ENCODE results near the gene ROCK2. TPM values are rescaled to one million over a fixed set of nuclear protein-coding genes. Genes with fewer than 3 reads are reported as not detected.
A peak's percentile ranks its signal among the peaks of the same experiment; 100 is the strongest.

Gene ROCK2
- total RNA-seq, 4 donors from 2014 or later = 18.0 to 34.8 (median 23.2) TPM

DNA sequence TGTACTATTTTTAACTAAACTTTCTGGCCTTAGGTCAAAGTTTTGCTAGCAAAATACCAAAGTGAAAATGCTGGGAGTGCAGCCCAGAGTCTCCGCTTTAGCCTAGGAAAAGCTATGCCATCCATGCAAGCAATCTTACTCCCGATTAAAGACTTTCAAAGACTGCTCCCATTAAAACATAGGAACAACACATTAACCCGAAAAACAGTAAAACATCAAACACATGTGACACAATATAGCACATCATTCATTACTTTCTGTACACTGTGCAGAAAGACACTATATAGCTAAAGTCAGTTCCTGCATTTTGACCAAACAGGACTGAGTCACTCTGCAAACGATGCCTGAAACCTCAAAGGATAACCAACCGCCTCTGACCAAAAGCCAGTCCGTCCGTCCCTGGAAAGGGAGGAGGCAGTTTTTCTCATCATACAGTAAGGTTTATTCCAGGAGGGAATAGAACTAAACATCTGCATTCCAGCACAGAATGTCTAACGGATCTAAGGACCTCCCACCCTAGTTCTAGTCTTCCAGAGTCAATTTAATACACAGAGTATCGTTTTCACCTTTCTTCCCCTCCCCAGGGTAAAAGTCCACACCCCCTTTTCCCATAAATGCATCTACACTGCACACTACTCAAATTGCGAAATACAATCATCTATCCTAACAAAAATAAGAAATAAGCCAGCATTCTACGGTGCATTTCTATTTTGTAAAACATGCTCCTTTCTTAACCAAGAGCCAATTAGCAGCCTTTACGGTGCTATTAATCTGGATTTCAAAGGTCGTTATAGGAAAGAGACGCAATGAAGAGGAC lies 1.7 kb downstream of the ROCK2 start:
- peak overlapping the region; percentile 93 for H3K4me3 ChIP-seq (ENCODE audit: low read depth, poor library complexity, severe bottlenecking)
- DNase-seq (ENCODE audit: low spot score in 2 of 2) = no peak
- TF ChIP-seq, protein P1, sequence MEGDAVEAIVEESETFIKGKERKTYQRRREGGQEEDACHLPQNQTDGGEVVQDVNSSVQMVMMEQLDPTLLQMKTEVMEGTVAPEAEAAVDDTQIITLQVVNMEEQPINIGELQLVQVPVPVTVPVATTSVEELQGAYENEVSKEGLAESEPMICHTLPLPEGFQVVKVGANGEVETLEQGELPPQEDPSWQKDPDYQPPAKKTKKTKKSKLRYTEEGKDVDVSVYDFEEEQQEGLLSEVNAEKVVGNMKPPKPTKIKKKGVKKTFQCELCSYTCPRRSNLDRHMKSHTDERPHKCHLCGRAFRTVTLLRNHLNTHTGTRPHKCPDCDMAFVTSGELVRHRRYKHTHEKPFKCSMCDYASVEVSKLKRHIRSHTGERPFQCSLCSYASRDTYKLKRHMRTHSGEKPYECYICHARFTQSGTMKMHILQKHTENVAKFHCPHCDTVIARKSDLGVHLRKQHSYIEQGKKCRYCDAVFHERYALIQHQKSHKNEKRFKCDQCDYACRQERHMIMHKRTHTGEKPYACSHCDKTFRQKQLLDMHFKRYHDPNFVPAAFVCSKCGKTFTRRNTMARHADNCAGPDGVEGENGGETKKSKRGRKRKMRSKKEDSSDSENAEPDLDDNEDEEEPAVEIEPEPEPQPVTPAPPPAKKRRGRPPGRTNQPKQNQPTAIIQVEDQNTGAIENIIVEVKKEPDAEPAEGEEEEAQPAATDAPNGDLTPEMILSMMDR (IDR thresholded peaks at IDR 0.05) = no peak
- no peak for TF ChIP-seq POLR2A (IDR thresholded peaks at IDR 0.05)
- 2% methylated on average over 14 of the region's 14 CpGs for WGBS, 2 donors
- intact Hi-C loops (cut with DNase I; ENCODE audit: low total_unique reads) = no loop called here

DNA sequence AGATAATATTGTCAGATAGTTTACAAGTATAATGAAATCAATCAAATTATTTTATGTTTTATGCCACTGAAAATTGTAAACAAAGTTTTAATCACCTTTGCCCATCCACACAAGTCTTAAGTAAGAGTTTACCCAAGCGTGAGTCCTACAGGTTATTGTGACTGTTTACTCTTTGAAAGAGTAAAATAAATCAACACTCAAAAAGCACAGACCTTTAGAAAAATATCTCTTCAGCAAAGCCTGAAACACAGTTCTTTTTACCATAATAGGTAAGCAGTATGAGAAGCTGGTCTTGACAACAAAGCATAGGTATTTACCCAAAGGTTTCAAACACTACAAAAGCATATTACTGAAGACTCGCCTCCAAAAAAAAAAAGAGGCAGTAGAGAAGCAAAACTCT lies 3.7 kb downstream of the ROCK2 start:
- TF ChIP-seq POLR2A (IDR thresholded peaks at IDR 0.05) = no peak
- TF ChIP-seq, protein P1 (IDR thresholded peaks at IDR 0.05) = no peak
- H3K4me3 ChIP-seq (ENCODE audit: low read depth, poor library complexity, severe bottlenecking) = no peak overlapping the region
- 61 to 74% methylated on average over 2 of the region's 2 CpGs for WGBS, 2 donors
- intact Hi-C loops (cut with DNase I; ENCODE audit: low total_unique reads) = no loop called here
- DNase-seq (ENCODE audit: low spot score in 2 of 2) = no peak

GRCh38 chr2:11339508-11340083 lies 4.8 kb downstream of the ROCK2 start:
- intact Hi-C loops (cut with DNase I; ENCODE audit: low total_unique reads) = no loop called here
- H3K4me3 ChIP-seq (ENCODE audit: low read depth, poor library complexity, severe bottlenecking) = no peak overlapping the region
- no peak for DNase-seq (ENCODE audit: low spot score in 2 of 2)
- TF ChIP-seq POLR2A (IDR thresholded peaks at IDR 0.05) = no peak
- TF ChIP-seq, protein P1 (IDR thresholded peaks at IDR 0.05) = no peak
- WGBS, 2 donors = 87 to 90% methylated on average over 6 of the region's 6 CpGs

- WGBS, 2 donors = 91 to 94% methylated on average over 5 of the region's 5 CpGs
- DNase-seq (ENCODE audit: low spot score in 2 of 2) = no peak
- intact Hi-C loops (cut with DNase I; ENCODE audit: low total_unique reads) = no loop called here
- H3K4me3 ChIP-seq (ENCODE audit: low read depth, poor library complexity, severe bottlenecking) = no peak overlapping the region
- TF ChIP-seq POLR2A (IDR thresholded peaks at IDR 0.05) = no peak
- TF ChIP-seq, protein P1 (IDR thresholded peaks at IDR 0.05) = no peak
Measured at GRCh38 chr2:11338580-11338979, 5.9 kb downstream of the ROCK2 start.

GRCh38 chr2:11337909-11338308 lies 6.5 kb downstream of the ROCK2 start:
- 95 to 98% methylated on average over 2 of the region's 2 CpGs for WGBS, 2 donors
- TF ChIP-seq, protein P1 (IDR thresholded peaks at IDR 0.05) = no peak
- TF ChIP-seq POLR2A (IDR thresholded peaks at IDR 0.05) = no peak
- H3K4me3 ChIP-seq (ENCODE audit: low read depth, poor library complexity, severe bottlenecking) = no peak overlapping the region
- no peak for DNase-seq (ENCODE audit: low spot score in 2 of 2)
- intact Hi-C loops (cut with DNase I; ENCODE audit: low total_unique reads) = no loop called here
